AG09309 (cell line): ENCODE data around the gene APOA1.
"Not testable (repeated sequence)": the region's sequence is repeated elsewhere in the genome, so short reads cannot be mapped to it uniquely, and the experiment has no call there.

Source experiments
- DNase-seq: peaks from one replicate; pipeline ENCODE4 v3.0.0-alpha.2; 2010; ENCODE audit warnings: low read depth
- H3K4me3 ChIP-seq: 2 replicates; pipeline ENCODE4 v1.5.1; 2011; ENCODE audit warnings: mild to moderate bottlenecking, low read depth, low read length, moderate library complexity; ENCODE audit not compliant: control insufficient read depth
- CTCF ChIP-seq: IDR thresholded peaks from 2 replicates; pipeline ENCODE4 v1.5.1; 2011; ENCODE audit warnings: mild to moderate bottlenecking, low read depth, low read length, inconsistent platforms; ENCODE audit not compliant: insufficient read depth, control insufficient read depth; ENCODE audit errors: missing control alignments

The APOA1 gene

DNA sequence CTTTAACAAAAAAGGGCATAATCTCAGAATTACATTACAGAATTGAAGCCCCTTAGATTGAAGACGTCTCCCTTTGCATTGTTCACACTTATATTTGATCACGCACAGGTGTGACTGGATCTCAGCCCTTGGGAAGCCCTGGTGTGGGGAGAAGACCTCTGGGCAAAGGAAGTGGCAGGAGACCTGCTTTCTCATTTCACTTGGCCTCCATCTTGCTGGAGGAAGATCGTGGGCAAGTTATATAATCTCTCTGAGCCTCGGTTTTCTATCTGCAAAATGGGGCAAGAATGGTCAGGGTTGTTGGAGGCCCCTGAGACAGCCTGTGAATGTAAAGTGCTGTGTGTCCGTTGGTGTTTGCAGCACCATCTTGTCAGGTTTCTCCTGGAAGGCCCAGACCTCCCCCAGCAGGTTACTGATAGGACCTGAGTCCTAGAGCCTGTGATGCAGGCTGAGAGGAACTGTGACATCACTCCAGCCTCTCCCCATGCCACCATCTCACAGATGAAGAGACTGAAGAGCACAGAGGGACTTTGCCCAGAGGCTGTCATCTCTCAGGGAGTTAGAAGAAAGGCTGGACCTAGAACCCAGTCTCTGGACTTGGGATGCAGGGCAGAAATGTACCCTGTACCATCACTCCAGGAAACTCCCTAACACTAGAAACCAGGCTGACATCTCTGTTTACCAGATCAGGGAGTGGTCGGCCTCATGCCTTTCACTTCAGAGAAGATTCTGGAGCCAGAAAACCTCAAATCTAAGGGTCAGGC, 1.1 kb upstream of the APOA1 start:
- no peak for DNase-seq
- TF ChIP-seq CTCF = no peak
- no peak overlapping the region for H3K4me3 ChIP-seq

- no peak overlapping the region for H3K4me3 ChIP-seq
- DNase-seq = no peak
- TF ChIP-seq CTCF = no peak
These were observed 810 bp downstream of the APOA1 start for GRCh38 chr11:116836632-116836991.

DNA sequence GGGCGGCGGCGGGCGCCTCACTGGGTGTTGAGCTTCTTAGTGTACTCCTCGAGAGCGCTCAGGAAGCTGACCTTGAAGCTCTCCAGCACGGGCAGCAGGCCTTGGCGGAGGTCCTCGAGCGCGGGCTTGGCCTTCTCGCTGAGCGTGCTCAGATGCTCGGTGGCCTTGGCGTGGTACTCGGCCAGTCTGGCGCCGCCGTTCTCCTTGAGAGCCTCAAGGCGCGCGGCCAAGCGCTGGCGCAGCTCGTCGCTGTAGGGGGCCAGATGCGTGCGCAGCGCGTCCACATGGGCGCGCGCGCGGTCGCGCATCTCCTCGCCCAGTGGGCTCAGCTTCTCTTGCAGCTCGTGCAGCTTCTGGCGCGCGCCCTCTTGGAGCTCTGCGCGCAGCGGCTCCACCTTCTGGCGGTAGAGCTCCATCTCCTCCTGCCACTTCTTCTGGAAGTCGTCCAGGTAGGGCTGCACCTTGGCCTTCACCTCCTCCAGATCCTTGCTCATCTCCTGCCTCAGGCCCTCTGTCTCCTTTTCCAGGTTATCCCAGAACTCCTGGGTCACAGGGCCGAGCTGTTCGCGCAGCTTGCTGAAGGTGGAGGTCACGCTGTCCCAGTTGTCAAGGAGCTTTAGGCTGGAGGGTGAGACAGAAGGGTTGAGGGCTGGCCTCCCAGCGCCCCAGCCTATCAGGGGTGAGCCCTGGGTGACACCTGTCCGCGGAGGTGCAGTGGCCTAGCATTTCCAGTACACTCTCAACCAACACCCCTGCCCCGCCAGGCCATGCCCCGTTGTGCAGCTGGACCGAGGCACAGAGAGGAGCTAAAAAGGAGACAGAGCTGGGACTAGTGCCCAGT, 1.4 kb downstream of the APOA1 start:
- peak; percentile 73 for TF ChIP-seq CTCF
- H3K4me3 ChIP-seq = peak overlapping the region; percentile 23
- DNase-seq = peak; percentile 80

DNA sequence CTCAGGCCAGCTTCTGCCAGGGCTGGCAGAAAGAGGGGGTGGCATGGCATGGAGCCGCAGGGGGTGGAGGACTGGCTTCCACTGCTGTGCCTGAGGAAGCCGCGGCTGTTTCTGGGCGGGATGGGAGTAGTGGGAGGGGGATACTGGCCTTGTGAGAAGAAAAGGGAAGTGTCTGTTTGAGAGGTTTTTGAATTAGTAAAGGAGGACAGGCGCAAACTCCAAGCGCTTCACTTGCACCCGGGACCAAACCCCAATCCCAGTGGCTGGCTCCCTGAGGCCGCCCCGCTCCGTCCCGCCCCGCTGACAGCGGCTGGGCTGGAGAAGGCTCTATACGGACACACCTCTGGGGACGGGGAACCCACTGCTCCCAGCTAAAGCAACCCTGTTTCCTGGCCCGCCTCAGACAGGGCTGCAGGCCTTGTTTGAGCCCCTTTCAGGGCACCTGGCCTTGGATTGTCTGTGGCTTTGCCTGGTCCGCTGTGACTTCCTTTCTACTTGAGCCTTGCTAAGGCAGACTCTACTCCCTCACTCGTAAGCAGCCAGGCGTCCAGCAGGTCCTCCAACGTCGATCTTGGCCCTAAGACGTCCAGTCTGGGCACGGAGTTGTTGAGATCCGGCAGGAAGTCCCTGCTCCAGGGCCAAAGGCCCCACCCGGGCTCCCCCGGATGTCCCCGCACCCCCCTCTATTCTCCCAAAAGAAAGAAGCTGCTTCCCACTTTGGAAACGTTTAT, 2.2 kb downstream of the APOA1 start:
- DNase-seq = no peak
- peak overlapping the region; percentile 23 for H3K4me3 ChIP-seq
- TF ChIP-seq CTCF = no peak

DNA sequence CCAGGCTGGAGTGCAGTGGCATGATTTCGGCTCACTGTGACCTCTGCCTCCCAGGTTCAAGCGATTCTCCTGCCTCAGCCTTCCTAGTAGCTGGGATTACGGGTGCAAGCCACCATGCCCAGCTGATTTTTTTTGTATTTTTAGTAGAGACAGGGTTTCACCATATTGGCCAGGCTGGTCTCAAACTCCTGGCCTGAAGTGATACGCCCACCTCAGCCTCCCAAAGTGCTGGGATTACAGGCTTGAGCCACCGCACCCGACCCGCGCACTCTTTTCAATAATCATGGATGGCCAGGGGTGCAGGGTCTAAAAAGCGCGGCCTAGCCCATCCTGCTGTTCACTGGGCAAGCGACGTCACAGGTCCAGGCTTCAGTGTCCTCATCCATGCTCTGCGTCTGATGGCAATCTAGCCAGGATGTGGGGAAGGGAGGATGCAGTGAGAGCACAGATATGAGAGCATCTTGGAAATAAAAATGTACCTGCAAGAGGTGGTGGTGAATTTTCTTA, 2.8 kb downstream of the APOA1 start:
- not testable (repeated sequence) for H3K4me3 ChIP-seq, DNase-seq

DNA sequence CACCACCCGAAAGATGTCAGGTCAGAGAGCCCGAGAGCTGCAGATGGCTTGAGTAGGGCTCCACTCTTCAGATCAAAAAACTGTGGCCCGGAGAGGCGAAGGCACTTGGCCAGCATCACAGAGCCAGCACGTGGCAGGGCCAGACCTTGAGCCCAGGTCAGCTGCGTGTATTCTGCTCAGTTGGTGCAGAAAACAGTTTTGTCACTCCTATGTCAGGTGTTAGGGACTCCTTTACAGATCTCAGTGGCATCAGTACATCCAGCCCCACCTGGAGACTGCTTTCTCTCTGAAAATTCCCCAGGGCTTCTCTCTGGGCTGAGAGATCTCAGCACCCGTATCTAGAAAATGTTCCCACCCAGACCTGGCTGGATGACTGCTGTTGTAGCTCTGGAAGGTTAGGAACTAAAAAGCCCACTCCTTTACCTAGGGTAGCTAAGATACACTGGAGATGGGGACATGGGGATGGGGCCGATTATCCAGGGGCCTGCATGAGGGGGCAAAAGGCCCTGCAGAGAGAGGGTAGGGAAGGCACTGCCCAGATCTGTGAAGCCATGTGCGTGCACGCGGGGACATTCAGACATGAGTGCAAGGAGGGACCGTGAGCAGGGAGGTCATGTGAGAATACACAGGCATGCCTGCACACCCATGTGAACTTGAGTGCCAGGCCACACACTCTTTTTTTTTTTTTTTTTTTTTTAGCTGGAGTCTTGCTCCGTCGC, 3.4 kb downstream of the APOA1 start:
- DNase-seq = no peak
- no peak overlapping the region for H3K4me3 ChIP-seq
- TF ChIP-seq CTCF = no peak
